ENCODE measurements around the gene PABPN1L.

- TF ChIP-seq CTCF (IDR thresholded peaks at IDR 0.05; ENCODE audit: insufficient read depth, low read length, poor library complexity, severe bottlenecking), result no peak
- TF ChIP-seq EZH2phosphoT487 (conservative IDR thresholded peaks at IDR 0.05; ENCODE audit: low read length), result no peak
Observed at GRCh38 chr16:88868974-88869672, 2.7 kb upstream of the PABPN1L start.
